Kidney (tissue), 14 donors: ENCODE results near the gene TLN1. TPM values are rescaled to one million over a fixed set of nuclear protein-coding genes. Genes with fewer than 3 reads are reported as not detected.

Experiments used
- DNase-seq, 5 donors: peaks; one replicate each; pipeline ENCODE4 v3.0.0-alpha.2; 2013 to 2020
- FAIRE-seq: peaks from 2 replicates; lab custom pipeline; 2012; peaks lifted over from hg19 to GRCh38; lab: Jason Lieb, UNC
- H3K27ac ChIP-seq, 2 donors: one replicate each; pipeline ENCODE4 v1.7.0; 2013; ENCODE audit warnings: low read depth in 2 of 2, low read length in 2 of 2, inconsistent platforms in 1 of 2
- H3K27me3 ChIP-seq: one replicate; pipeline ENCODE4 v1.7.1; 2013; ENCODE audit warnings: low read length, inconsistent platforms; ENCODE audit not compliant: control insufficient read depth, insufficient read depth
- H3K36me3 ChIP-seq, 3 donors: one replicate each; pipeline versions ENCODE4 v1.7.0 to v1.7.1; 2013; ENCODE audit warnings: low read length in 3 of 3, control low read depth in 1 of 3, inconsistent platforms in 1 of 3; ENCODE audit not compliant: insufficient read depth in 3 of 3, control insufficient read depth in 2 of 3
- H3K4me1 ChIP-seq, 3 donors: one replicate each; pipeline versions ENCODE4 v1.7.0 to v1.7.1; 2013; ENCODE audit warnings: low read length in 3 of 3, inconsistent platforms in 1 of 3, low read depth in 1 of 3; ENCODE audit not compliant: control insufficient read depth in 2 of 3, insufficient read depth in 2 of 3
- H3K4me3 ChIP-seq, 3 donors: one replicate each; pipeline versions ENCODE4 v1.7.0 to v1.8.1; 2013; ENCODE audit warnings: low read length in 3 of 3, control low read depth in 1 of 3, inconsistent platforms in 1 of 3
- H3K9ac ChIP-seq, 3 donors: one replicate each; pipeline versions ENCODE4 v1.7.0 to v1.7.1; 2013; ENCODE audit warnings: low read length in 3 of 3, control low read depth in 1 of 3, inconsistent platforms in 1 of 3
- H3K9me3 ChIP-seq, 3 donors: one replicate each; pipeline versions ENCODE4 v1.7.0 to v1.7.1; 2013; ENCODE audit warnings: low read length in 3 of 3, control low read depth in 1 of 3, inconsistent platforms in 1 of 3; ENCODE audit not compliant: control insufficient read depth in 2 of 3, insufficient read depth in 1 of 3
- intact Hi-C: fragments of 100-400 bp; cut with DNase I; formaldehyde crosslinking; loops from one replicate; pipeline ENCODE4 v1.11.1; 2022
- polyA plus RNA-seq: library from polyadenylated mRNA; stranded (reverse); fragments of 350-450 nt; fragmentation: Illumina TruSeq; extraction: RNeasy Lipid Tissue Mini Kit (QIAGEN cat#74804); gene quantifications from one replicate; pipeline ENCODE4 v1.2.3, GENCODE V29; 2014; ENCODE audit warnings: low read depth, low replicate concordance; ENCODE audit not compliant: insufficient read depth
- total RNA-seq: library from RNA; stranded (reverse); fragmentation: NEBNext Ultra II Directional; extraction: Animal tissue kit (Norgen Biotek cat#: 25700); gene quantifications from one replicate; pipeline ENCODE4 v1.2.1, GENCODE V29; 2021
- TF ChIP-seq, protein P1 (sequence below): IDR thresholded peaks from 3 replicates; pipeline ENCODE4 v1.5.1; 2012; ENCODE audit warnings: mild to moderate bottlenecking, moderate library complexity, borderline replicate concordance; ENCODE audit not compliant: insufficient read depth; ENCODE audit errors: extremely low read depth
- donor health status: control.
- donor health status: control.
- donor health status: control.
- donor health status: control.
- donor health status: control.
- donor health status: DM: yes; HTN: yes; CAD: no.
- donor health status: Normal renal cell carcinoma (clear cell type).

Gene TLN1
- total and polyA plus RNA-seq, 2 donors from 2014 or later = 71.7 to 376 TPM

- peak overlapping the region; percentile 55 to 93 (median 71) for H3K9ac ChIP-seq
- peaks cover 0 to 11% (median 4%) of the 10 kb centered on the region in 3 donors for H3K4me1 ChIP-seq
- TF ChIP-seq, protein P1, sequence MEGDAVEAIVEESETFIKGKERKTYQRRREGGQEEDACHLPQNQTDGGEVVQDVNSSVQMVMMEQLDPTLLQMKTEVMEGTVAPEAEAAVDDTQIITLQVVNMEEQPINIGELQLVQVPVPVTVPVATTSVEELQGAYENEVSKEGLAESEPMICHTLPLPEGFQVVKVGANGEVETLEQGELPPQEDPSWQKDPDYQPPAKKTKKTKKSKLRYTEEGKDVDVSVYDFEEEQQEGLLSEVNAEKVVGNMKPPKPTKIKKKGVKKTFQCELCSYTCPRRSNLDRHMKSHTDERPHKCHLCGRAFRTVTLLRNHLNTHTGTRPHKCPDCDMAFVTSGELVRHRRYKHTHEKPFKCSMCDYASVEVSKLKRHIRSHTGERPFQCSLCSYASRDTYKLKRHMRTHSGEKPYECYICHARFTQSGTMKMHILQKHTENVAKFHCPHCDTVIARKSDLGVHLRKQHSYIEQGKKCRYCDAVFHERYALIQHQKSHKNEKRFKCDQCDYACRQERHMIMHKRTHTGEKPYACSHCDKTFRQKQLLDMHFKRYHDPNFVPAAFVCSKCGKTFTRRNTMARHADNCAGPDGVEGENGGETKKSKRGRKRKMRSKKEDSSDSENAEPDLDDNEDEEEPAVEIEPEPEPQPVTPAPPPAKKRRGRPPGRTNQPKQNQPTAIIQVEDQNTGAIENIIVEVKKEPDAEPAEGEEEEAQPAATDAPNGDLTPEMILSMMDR = no peak
- peaks cover under 1 to 18% (median 14%) of the 10 kb centered on the region in 3 donors for H3K36me3 ChIP-seq
- H3K9me3 ChIP-seq = no peaks in the 10 kb centered on the region
- H3K4me3 ChIP-seq = peak overlapping the region; percentile 74 to 79 (median 77)
- intact Hi-C loops = no loop called here
- DNase-seq (peak in 2 of 5 donors; percentile 70 to 72), FAIRE-seq (no peak)
- H3K27me3 ChIP-seq = no peaks in the 10 kb centered on the region
- peak overlapping the region; percentile 88 to 95 for H3K27ac ChIP-seq
Measured at GRCh38 chr9:35757226-35757891, 25.4 kb upstream of the TLN1 start.

DNA sequence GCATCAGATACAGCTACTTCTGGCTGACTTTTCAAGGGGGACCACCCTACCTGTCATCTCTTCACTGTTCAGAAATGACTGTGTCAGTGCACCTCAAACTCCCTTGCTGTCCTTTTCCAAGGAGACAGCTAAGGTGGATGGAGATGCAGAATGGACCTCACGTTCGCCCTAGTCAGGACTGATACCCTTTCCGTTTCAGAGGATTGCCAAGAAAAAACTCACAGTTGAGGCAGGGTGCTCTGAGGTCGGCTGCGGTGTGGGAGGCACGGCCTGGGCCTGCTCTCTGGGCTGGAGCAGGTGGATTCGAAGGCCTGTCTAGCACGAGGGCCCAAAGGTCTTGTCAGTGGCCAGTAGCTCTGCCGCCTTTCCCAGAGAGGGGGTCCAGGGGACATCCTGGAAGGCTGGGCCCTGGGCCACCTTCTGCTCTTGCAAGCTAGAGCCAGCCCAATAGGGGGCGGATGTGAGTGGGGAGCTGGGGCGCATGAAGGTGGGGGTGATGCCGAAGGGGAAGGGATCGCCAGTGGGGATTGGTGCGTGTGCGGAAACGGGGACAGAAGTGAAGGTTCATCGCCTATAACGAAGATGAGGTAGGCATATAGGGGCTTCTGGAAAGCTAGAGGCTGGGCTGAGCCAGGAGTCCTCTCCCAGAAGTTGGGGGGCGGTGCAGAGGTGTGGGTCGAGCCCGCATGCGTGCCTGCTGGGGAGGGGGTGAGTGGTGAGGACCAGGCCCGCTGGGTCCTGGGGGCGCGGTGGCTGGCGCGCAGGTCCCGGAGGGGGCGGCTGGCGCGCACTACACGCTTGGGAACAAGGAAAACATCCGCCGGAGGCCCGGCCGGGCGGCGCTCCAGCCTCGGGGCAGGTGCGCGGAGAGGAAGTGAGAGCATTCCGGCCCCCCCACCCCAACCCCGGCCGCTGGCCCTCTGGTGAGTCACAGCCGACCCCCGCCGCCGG is 24.6 kb upstream of the TLN1 start:
- DNase-seq = peak; percentile 76 to 94 (median 84)
- TF ChIP-seq, protein P1 = peak; percentile 52
- H3K4me1 ChIP-seq = peaks cover 0 to 11% (median 4%) of the 10 kb centered on the region in 3 donors
- H3K27ac ChIP-seq = peak overlapping the region; percentile 88 to 95
- FAIRE-seq = no peak
- no peaks in the 10 kb centered on the region for H3K9me3 ChIP-seq
- H3K4me3 ChIP-seq = peak overlapping the region; percentile 74 to 79 (median 77)
- peak overlapping the region in 2 of 3 donors; percentile 61 to 93 for H3K9ac ChIP-seq
- intact Hi-C loops = no loop called here
- peaks cover 5 to 27% (median 23%) of the 10 kb centered on the region in 3 donors for H3K36me3 ChIP-seq
- H3K27me3 ChIP-seq = no peaks in the 10 kb centered on the region

- intact Hi-C loops = no loop called here
- FAIRE-seq (no peak), DNase-seq (no peak)
- no peak overlapping the region for H3K27ac ChIP-seq
- no peak overlapping the region for H3K9ac ChIP-seq
- no peaks in the 10 kb centered on the region for H3K9me3 ChIP-seq
- peaks cover 11 to 38% (median 31%) of the 10 kb centered on the region in 3 donors for H3K36me3 ChIP-seq
- peaks cover 0 to 15% (median 4%) of the 10 kb centered on the region in 3 donors for H3K4me1 ChIP-seq
- no peak overlapping the region for H3K4me3 ChIP-seq
- TF ChIP-seq, protein P1 = no peak
- no peaks in the 10 kb centered on the region for H3K27me3 ChIP-seq
Measured at GRCh38 chr9:35755071-35755470, 23.1 kb upstream of the TLN1 start.
